DOHH2 (cell line): Measurements from ENCODE around the gene TNK1.

ENCODE experiments used
- EZH2phosphoT487 ChIP-seq: fragments of 200-600 bp; sonication (generic); IDR thresholded peaks from 2 replicates; pipeline ENCODE4 v1.6.1; 2017; ENCODE audit warnings: borderline replicate concordance, mild to moderate bottlenecking, antibody characterized with exemption, low read length, moderate library complexity, mixed read lengths
- TF ChIP-seq, protein P1 (sequence below): fragments of 200-600 bp; sonication (generic); IDR thresholded peaks from one replicate; pipeline ENCODE4 v1.5.1; 2014; ENCODE audit warnings: antibody characterized with exemption, mild to moderate bottlenecking, low read depth, low read length; ENCODE audit not compliant: poor library complexity, severe bottlenecking

DNA sequence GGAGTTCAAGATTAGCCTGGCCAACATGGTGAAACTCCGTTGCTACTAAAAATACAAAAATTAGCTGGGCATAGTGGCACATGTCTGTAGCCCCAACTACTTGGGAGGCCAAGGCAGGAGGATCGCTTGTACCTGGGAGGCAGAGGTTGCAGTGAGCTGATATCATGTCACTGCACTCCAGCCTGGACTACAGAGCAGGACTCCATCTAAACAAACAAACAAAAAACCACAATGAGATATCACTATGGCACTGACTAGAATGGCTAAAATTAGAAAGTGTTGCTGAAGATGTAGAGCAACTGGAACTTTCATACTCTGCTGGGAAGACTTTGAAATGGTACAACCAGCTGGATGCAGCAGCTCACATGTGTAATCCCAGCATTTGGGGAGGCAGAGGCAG is 6.5 kb upstream of the TNK1 start:
- TF ChIP-seq, protein P1, sequence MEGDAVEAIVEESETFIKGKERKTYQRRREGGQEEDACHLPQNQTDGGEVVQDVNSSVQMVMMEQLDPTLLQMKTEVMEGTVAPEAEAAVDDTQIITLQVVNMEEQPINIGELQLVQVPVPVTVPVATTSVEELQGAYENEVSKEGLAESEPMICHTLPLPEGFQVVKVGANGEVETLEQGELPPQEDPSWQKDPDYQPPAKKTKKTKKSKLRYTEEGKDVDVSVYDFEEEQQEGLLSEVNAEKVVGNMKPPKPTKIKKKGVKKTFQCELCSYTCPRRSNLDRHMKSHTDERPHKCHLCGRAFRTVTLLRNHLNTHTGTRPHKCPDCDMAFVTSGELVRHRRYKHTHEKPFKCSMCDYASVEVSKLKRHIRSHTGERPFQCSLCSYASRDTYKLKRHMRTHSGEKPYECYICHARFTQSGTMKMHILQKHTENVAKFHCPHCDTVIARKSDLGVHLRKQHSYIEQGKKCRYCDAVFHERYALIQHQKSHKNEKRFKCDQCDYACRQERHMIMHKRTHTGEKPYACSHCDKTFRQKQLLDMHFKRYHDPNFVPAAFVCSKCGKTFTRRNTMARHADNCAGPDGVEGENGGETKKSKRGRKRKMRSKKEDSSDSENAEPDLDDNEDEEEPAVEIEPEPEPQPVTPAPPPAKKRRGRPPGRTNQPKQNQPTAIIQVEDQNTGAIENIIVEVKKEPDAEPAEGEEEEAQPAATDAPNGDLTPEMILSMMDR: no peak
- no peak for TF ChIP-seq EZH2phosphoT487
